ENCODE data around the gene CATSPER3. TPM values are rescaled to one million over a fixed set of nuclear protein-coding genes. Genes with fewer than 3 reads are reported as not detected.

The CATSPER3 gene
- total RNA-seq, 1 experiment from 2014 or later: 0.50 TPM

- no peaks in the 10 kb centered on the region for H3K79me1 ChIP-seq (ENCODE audit: insufficient read depth, low read depth, low read length, poor library complexity, severe bottlenecking)
- no peak overlapping the region for H3K9ac ChIP-seq (ENCODE audit: extremely low read depth, insufficient read length, low read length)
- no peaks in the 10 kb centered on the region for H3K27me3 Mint-ChIP-seq (ENCODE audit: low read depth)
- no peak overlapping the region for H2BK12ac ChIP-seq (ENCODE audit: insufficient read length, low read depth, low read length)
- H2AFZ ChIP-seq (ENCODE audit: low read length): no peak overlapping the region
- H3K27ac Mint-ChIP-seq: no peak overlapping the region; a peak in 1 of 7 replicates
- no peak overlapping the region for H3K4me2 ChIP-seq (ENCODE audit: insufficient read depth, insufficient read length, low read length)
- no peak overlapping the region for H2BK15ac ChIP-seq (ENCODE audit: low read depth, low read length)
- no peak overlapping the region for H2BK120ac ChIP-seq (ENCODE audit: low read depth, low read length, poor library complexity, severe bottlenecking)
- no peak overlapping the region for H4K8ac ChIP-seq (replicated peaks; ENCODE audit: insufficient read length, low read depth, low read length)
- no peak overlapping the region for H4K91ac ChIP-seq (ENCODE audit: insufficient read length, low read depth, low read length)
- H4K20me1 ChIP-seq (ENCODE audit: control insufficient read depth, insufficient read depth, insufficient read length): no peaks in the 10 kb centered on the region
- DNase-seq: no peak
- H2BK5ac ChIP-seq (ENCODE audit: insufficient read length, low read length): no peak overlapping the region
- no peaks in the 10 kb centered on the region for H3K27me3 ChIP-seq (ENCODE audit: insufficient read depth, low read length)
- peaks cover 0 to 6% (median 6%) of the 10 kb centered on the region in 3 experiments; a peak in 5 of 7 replicates for H3K36me3 Mint-ChIP-seq (ENCODE audit: insufficient read depth in 1 of 3, low read depth in 3 of 3)
- H3K14ac ChIP-seq (ENCODE audit: insufficient read depth, low read length): no peak overlapping the region
- no peak for TF ChIP-seq CTCF (conservative IDR thresholded peaks at IDR 0.05)
- H3K79me2 ChIP-seq (ENCODE audit: insufficient read depth, low read length): no peaks in the 10 kb centered on the region
- H3K27ac ChIP-seq (ENCODE audit: insufficient read length, low read depth, low read length): no peak overlapping the region
- H2AK5ac ChIP-seq (ENCODE audit: insufficient read length, low read length): no peak overlapping the region
- no CpG with 5 or more reads among the region's 2 CpGs for WGBS (ENCODE audit: extremely low coverage, insufficient read length, low lambda C conversion rate)
- H4K5ac ChIP-seq (ENCODE audit: insufficient read length, low read depth, low read length): no peak overlapping the region
- H3K56ac ChIP-seq (ENCODE audit: insufficient read length, low read depth, low read length): no peak overlapping the region
- no peaks in the 10 kb centered on the region for H3K4me1 ChIP-seq (ENCODE audit: insufficient read depth, low read length)
- H3K23me2 ChIP-seq (ENCODE audit: insufficient read length, low read depth, low read length, poor library complexity, severe bottlenecking): no peaks in the 10 kb centered on the region
- H3K9me3 ChIP-seq (ENCODE audit: control insufficient read depth, low read depth, low read length): no peaks in the 10 kb centered on the region
- H3K18ac ChIP-seq (ENCODE audit: insufficient read length, low read depth, low read length): no peak overlapping the region
- no peak overlapping the region for H3K23ac ChIP-seq (ENCODE audit: insufficient read length, low read depth, low read length)
- peaks cover 0 to 2% of the 10 kb centered on the region in 2 experiments; a peak in 1 of 4 replicates for H3K4me1 Mint-ChIP-seq
- no peaks in the 10 kb centered on the region for H3K9me3 Mint-ChIP-seq
- no peak overlapping the region for H2BK20ac ChIP-seq (ENCODE audit: low read depth, low read length, poor library complexity, severe bottlenecking)
- no peak overlapping the region for H3T11ph ChIP-seq (ENCODE audit: low read length)
- no peak overlapping the region for H3K4me3 Mint-ChIP-seq
- no peak overlapping the region for H3K4ac ChIP-seq (ENCODE audit: low read depth, low read length)
Measured at GRCh38 chr5:134945041-134945440, 22.7 kb upstream of the CATSPER3 start.

Measured in H9 (cell line).